Stimulated activated CD4-positive, alpha-beta T cell treated with anti-CD3 and anti-CD28 coated beads, TNF-alpha, amount 100 ng/mL, for 1 hour (primary cell): ENCODE data around the gene MARCKSL1.

Source experiments
- DNase-seq, 3 donors: peaks; one replicate each; pipeline ENCODE4 v3.0.0-alpha.2; 2020; ENCODE audit warnings: low read depth in 3 of 3, low spot score in 1 of 3

Gene MARCKSL1

GRCh38 chr1:32353431-32353830, 17.4 kb upstream of the MARCKSL1 start:
- DNase-seq, result no peak

DNA sequence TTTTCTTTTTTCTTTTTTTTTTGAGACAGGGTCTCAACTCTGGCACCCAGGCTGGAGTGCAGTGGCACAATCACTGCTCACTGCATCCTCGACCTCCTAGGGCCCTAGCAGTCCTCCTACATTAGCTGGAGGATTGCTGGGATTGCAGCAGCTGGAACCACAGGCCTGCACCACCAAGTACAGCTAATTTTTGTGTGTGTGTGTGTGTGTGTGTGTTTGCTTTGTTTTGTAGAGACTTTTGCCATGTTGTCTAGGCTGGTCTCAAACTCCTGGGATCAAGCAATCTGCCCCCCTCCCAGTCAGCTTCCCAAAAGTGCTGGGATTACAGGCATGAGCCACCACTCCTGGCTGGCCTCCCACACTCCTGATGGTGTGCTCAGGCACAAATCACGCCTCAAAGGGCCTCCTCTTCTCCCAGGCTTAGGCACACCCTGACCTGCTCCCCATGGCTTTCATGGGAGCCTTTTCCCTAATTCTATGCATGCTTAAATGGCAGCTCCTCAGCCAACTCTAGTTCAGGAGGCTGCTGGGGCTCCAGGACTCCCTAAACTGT, 16.9 kb upstream of the MARCKSL1 start:
- DNase-seq, result no peak

- no peak for DNase-seq
Observed at GRCh38 chr1:32352239-32352745, 16.3 kb upstream of the MARCKSL1 start.

- peak; percentile 81 to 89 (median 86) for DNase-seq
Observed at GRCh38 chr1:32351399-32352238, 15.6 kb upstream of the MARCKSL1 start.

GRCh38 chr1:32350785-32351398, 14.9 kb upstream of the MARCKSL1 start:
- peak in 2 of 3 donors; percentile 44 to 75 for DNase-seq

- DNase-seq, result no peak
Observed at GRCh38 chr1:32349211-32349708, 13.2 kb upstream of the MARCKSL1 start.

DNA sequence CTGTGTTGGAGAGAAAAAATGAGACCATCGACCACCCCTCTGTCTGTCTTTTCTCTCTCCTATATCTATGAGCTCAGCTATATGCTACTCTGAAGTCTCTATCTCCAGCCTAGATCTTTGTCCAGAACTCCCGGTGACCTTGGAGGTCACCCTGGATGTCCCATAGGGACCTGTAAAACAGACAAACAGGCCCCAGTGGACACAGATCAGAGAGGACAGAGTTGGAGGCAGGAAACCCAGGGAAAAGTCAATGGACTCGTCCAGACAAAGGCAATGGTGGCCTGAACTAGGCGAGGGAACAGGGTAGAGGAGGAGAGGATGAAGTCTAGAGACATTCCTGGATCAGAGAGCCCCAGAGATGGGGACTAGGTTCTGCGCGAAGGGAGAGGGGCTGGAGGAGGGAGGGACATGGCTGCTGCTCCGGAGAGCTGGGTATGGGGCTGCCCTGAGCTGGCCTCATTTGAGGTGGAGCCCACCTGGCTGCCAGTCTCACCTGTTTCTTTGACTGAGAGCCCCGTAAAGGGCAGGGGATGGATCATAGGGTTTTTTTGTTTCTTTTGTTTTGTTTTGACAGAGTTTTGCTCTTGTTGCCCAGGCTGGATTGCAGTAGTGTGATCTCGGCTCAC, 10.6 kb upstream of the MARCKSL1 start:
- no peak for DNase-seq

DNA sequence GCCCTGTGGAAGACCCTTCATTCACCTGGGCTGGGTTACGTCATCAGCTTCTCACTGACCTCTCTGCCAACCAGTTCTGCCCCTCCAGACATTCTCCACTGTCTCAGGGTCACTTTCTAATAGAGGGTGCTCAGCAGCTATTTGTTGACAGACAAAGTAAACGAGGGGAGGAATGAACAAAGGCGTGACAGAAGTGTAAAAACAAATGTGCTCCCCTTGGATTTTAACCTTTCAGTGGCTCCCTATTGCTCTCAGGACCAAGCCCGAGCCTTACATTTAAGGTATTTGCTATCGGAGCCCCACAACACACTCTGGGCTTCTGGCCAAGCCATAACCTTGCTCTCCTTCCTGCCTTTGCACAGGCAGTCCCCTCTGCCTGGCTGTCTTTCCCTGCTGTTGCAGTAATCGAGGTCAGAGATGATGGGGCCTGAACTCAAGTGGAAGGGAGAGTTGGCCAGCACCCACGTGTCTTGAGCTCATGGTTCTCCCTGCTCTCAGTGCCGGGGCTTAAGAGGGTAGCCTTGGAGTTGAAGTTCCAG, 9.3 kb upstream of the MARCKSL1 start:
- DNase-seq, result no peak

- no peak for DNase-seq
Observed at GRCh38 chr1:32342704-32343103, 6.7 kb upstream of the MARCKSL1 start.

DNA sequence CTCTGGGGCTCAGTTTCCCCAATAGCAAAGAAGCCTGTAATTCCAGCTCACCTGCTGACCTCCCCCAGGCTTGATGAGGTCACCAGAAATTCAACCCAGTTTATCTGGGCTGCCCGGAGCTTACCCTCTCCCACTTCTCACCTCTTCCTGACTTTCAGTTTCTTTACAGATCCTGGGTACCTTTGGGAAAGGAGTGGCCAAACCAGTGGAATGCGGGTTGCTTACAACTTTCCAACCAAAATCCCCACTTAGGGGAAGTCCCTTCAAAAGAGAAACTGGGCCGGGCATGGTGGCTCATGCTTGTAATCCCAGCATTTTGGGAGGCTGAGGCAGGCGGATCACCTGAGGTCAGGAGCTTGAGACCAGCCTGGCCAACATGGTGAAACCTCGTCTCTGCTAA, 5.9 kb upstream of the MARCKSL1 start:
- no peak for DNase-seq

GRCh38 chr1:32341186-32341757, 5.2 kb upstream of the MARCKSL1 start:
- no peak for DNase-seq

GRCh38 chr1:32339363-32339978, 3.4 kb upstream of the MARCKSL1 start:
- DNase-seq, result no peak

GRCh38 chr1:32338637-32339145, 2.7 kb upstream of the MARCKSL1 start:
- no peak for DNase-seq

- no peak for DNase-seq
Observed at GRCh38 chr1:32337855-32338636, 2.0 kb upstream of the MARCKSL1 start.

GRCh38 chr1:32336963-32337675, 1.1 kb upstream of the MARCKSL1 start:
- no peak for DNase-seq

DNA sequence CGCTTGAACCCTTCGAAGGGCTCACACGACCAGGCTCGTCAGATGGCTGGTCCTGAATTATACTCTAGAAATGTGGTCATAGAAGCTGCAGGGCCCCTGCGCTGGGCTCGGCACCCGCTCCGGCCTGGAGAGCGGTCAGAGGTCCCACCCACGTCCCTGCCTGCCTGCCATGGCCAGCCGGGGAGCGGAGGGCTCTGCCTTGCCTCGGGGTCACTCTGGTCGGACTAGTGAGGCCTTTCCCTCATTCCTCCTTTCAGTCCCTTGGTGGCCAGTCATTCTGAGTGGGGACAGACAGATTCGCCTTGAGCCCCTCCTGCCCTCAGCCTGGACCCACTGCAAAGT, 529 bp upstream of the MARCKSL1 start:
- DNase-seq, result no peak

- DNase-seq, result no peak
Observed at GRCh38 chr1:32335535-32335789, 571 bp downstream of the MARCKSL1 start.

DNA sequence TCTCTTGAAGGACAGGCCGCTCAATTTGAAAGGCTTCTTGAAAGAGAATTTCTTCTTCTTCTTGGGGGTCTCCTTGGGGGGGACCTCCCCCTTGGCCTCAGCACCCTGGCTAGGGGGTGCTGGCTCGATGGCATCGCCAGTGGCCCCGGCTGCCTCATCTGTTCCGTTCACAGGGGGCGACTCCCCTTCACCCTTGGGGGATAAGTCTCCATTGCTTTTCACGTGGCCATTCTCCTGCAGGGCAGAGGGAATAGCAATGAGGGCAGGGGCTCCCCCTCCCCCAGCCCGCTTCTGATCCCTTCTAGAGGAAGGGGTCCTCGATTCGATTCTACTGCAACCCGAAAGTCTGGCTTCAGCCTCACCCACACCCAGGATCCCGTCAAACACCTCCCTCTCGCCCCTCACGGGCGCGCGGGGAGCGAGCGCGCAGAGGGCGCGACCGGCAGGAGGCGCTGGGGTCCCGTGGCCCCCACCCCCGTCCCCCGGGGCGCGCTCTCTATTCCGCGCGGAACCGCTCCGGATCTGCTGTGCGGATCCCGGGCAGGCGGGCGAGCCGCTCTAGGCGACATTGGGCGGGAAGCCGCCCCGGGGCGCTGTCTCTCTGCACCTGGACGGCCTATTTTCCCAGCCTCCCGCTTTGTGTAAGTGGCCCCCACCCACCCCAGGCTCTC, 1.0 kb downstream of the MARCKSL1 start:
- peak in 2 of 3 donors; percentile 55 for DNase-seq
